RWPE2 (cell line): ENCODE results near the gene POLH.
"Not testable (repeated sequence)": the region's sequence is repeated elsewhere in the genome, so short reads cannot be mapped to it uniquely, and the experiment has no call there.

Experiments used
- ATAC-seq: fragments of 200-7000 bp; cut with Tn5 transposase; 3 replicates; pipeline ENCODE4 v1.9.1; 2021; ENCODE audit warnings: low read depth
- DNase-seq: peaks from one replicate; pipeline ENCODE4 v3.0.0-alpha.2; 2020; ENCODE audit warnings: low spot score
- H3K27ac ChIP-seq: fragments of 450-650 bp; 2 replicates; pipeline ENCODE4 v1.5.1; 2017; ENCODE audit warnings: mild to moderate bottlenecking; ENCODE audit not compliant: poor library complexity, severe bottlenecking
- H3K27me3 ChIP-seq: fragments of 250-450 bp; sonication (Bioruptor Pico); 2 replicates; pipeline ENCODE4 v1.5.1; 2021; ENCODE audit warnings: mild to moderate bottlenecking, moderate library complexity; ENCODE audit not compliant: insufficient read depth, poor library complexity, severe bottlenecking
- H3K36me3 ChIP-seq: fragments of 250-450 bp; sonication (Bioruptor Pico); 2 replicates; pipeline ENCODE4 v1.5.1; 2020; ENCODE audit warnings: low read depth, mild to moderate bottlenecking, moderate library complexity
- H3K4me1 ChIP-seq: fragments of 250-450 bp; sonication (Bioruptor Pico); 2 replicates; pipeline ENCODE4 v1.5.1; 2021; ENCODE audit warnings: mild to moderate bottlenecking, moderate library complexity; ENCODE audit not compliant: insufficient read depth, poor library complexity, severe bottlenecking
- H3K4me3 ChIP-seq: fragments of 250-450 bp; sonication (Bioruptor Pico); 2 replicates; pipeline ENCODE4 v1.5.1; 2021; ENCODE audit warnings: mild to moderate bottlenecking, moderate library complexity; ENCODE audit not compliant: severe bottlenecking
- H3K9me3 ChIP-seq: fragments of 250-450 bp; sonication (Bioruptor Pico); 2 replicates; pipeline ENCODE4 v1.5.1; 2021; ENCODE audit warnings: mild to moderate bottlenecking, moderate library complexity; ENCODE audit not compliant: severe bottlenecking
- CTCF ChIP-seq: fragments of 450-650 bp; IDR thresholded peaks from one replicate; pipeline ENCODE4 v1.5.1; 2017; ENCODE audit warnings: mild to moderate bottlenecking, moderate library complexity; ENCODE audit not compliant: poor library complexity, severe bottlenecking

POLH gene

GRCh38 chr6:43575772-43576551, at the start of gene POLH, which contains the start of gene XPO5:
TSS of gene POLH (plus strand) at chr6:43576185. CDS start at chr6:43582320, 6,135 bp downstream.
TSS of gene XPO5 (minus strand) at chr6:43576038. CDS start at chr6:43575864, 174 bp downstream.
- no peak for TF ChIP-seq CTCF
- no peaks in the 10 kb centered on the region for H3K27me3 ChIP-seq
- DNase-seq = peak; percentile 90
- H3K4me3 ChIP-seq = peak within 1 kb of the TSS; percentile 92
- H3K9me3 ChIP-seq = no peaks in the 10 kb centered on the region
- H3K27ac ChIP-seq = peak within 1 kb of the TSS; percentile 79
- peaks cover 11% of the 10 kb centered on the region for H3K4me1 ChIP-seq
- ATAC-seq = peak; percentile 94
- H3K36me3 ChIP-seq = peaks cover 41% of the 10 kb centered on the region

- no peaks in the 10 kb centered on the region for H3K9me3 ChIP-seq
- TF ChIP-seq CTCF = no peak
- ATAC-seq = no peak
- DNase-seq = no peak
- H3K4me1 ChIP-seq = no peaks in the 10 kb centered on the region
- H3K27me3 ChIP-seq = no peaks in the 10 kb centered on the region
- H3K27ac ChIP-seq = no peak overlapping the region
- H3K4me3 ChIP-seq = no peak overlapping the region
- peaks cover 88% of the 10 kb centered on the region for H3K36me3 ChIP-seq
These were observed 43.8 kb upstream of the POLH start for GRCh38 chr6:43532201-43532600.

GRCh38 chr6:43538986-43539385, 37.0 kb upstream of the POLH start:
- not testable (repeated sequence) for H3K9me3 ChIP-seq, DNase-seq, H3K27ac ChIP-seq, H3K4me3 ChIP-seq, H3K4me1 ChIP-seq, ATAC-seq, H3K27me3 ChIP-seq
- H3K36me3 ChIP-seq = peaks cover 84% of the 10 kb centered on the region

GRCh38 chr6:43539409-43539808, 36.6 kb upstream of the POLH start:
- H3K27ac ChIP-seq, ATAC-seq, H3K4me1 ChIP-seq, H3K27me3 ChIP-seq, H3K4me3 ChIP-seq, DNase-seq, H3K9me3 ChIP-seq: not testable (repeated sequence)
- peaks cover 84% of the 10 kb centered on the region for H3K36me3 ChIP-seq

GRCh38 chr6:43540507-43540906, 35.5 kb upstream of the POLH start:
- H3K27me3 ChIP-seq = no peaks in the 10 kb centered on the region
- ATAC-seq (no peak), DNase-seq (no peak)
- peaks cover 87% of the 10 kb centered on the region for H3K36me3 ChIP-seq
- no peak overlapping the region for H3K27ac ChIP-seq
- TF ChIP-seq CTCF = no peak
- no peak overlapping the region for H3K4me3 ChIP-seq
- H3K9me3 ChIP-seq = no peaks in the 10 kb centered on the region
- H3K4me1 ChIP-seq = no peaks in the 10 kb centered on the region
